Mesenchymal stem cell (in vitro differentiated cells and primary cell): Measurements from ENCODE around the gene CXCL17. TPM values are rescaled to one million over a fixed set of nuclear protein-coding genes. Genes with fewer than 3 reads are reported as not detected.
A peak's percentile ranks its signal among the peaks of the same experiment; 100 is the strongest.

Experiments used
- DNase-seq: peaks from one replicate; pipeline ENCODE4 v3.0.0-alpha.2; 2013
- H2AFZ ChIP-seq: one replicate; pipeline ENCODE4 v1.6.1; 2013; ENCODE audit warnings: low read depth, mild to moderate bottlenecking, control low read depth, inconsistent platforms, low read length, moderate library complexity
- H2AK5ac ChIP-seq: 2 replicates; pipeline ENCODE4 v1.6.1; 2013; ENCODE audit warnings: low read length, moderate library complexity, mild to moderate bottlenecking, inconsistent platforms; ENCODE audit not compliant: severe bottlenecking
- H2BK120ac ChIP-seq: one replicate; pipeline ENCODE4 v1.6.1; 2013; ENCODE audit warnings: low read depth, mild to moderate bottlenecking, inconsistent platforms, low read length, moderate library complexity
- H2BK12ac ChIP-seq, 2 experiments: one replicate each; pipeline ENCODE4 v1.6.1; 2013; ENCODE audit warnings: inconsistent platforms in 2 of 2, low read length in 2 of 2, mild to moderate bottlenecking in 2 of 2, moderate library complexity in 2 of 2, control low read depth in 1 of 2
- H2BK15ac ChIP-seq: one replicate; pipeline ENCODE4 v1.6.1; 2013; ENCODE audit warnings: mild to moderate bottlenecking, low read depth, inconsistent platforms; ENCODE audit not compliant: poor library complexity, severe bottlenecking
- H2BK5ac ChIP-seq: 2 replicates; pipeline ENCODE4 v1.6.1; 2013; ENCODE audit warnings: low read depth, mild to moderate bottlenecking, low read length, control low read depth, inconsistent platforms; ENCODE audit not compliant: poor library complexity, severe bottlenecking
- H3K14ac ChIP-seq, 2 experiments: one replicate each; pipeline ENCODE4 v1.6.1; 2013; ENCODE audit warnings: inconsistent platforms in 2 of 2, low read length in 2 of 2, control low read depth in 1 of 2, mild to moderate bottlenecking in 1 of 2, moderate library complexity in 1 of 2
- H3K18ac ChIP-seq, 2 experiments: one replicate each; pipeline ENCODE4 v1.6.1; 2013; ENCODE audit warnings: inconsistent platforms in 2 of 2, low read length in 2 of 2, control low read depth in 1 of 2, low read depth in 1 of 2, mild to moderate bottlenecking in 1 of 2
- H3K23ac ChIP-seq, 2 experiments: one replicate each; pipeline ENCODE4 v1.6.1; 2013; ENCODE audit warnings: inconsistent platforms in 2 of 2, low read length in 2 of 2, mild to moderate bottlenecking in 2 of 2, moderate library complexity in 2 of 2, control low read depth in 1 of 2
- H3K27ac ChIP-seq: 2 replicates; pipeline ENCODE4 v1.5.1; 2013; ENCODE audit warnings: mild to moderate bottlenecking, moderate library complexity, low read length, control low read depth, inconsistent platforms; ENCODE audit not compliant: poor library complexity, severe bottlenecking
- H3K27me3 ChIP-seq, 2 experiments: 2 replicates each; pipeline versions ENCODE4 v1.6.1 to v1.7.0; 2013; ENCODE audit warnings: low read length in 2 of 2, mild to moderate bottlenecking in 2 of 2, moderate library complexity in 2 of 2, control low read depth in 1 of 2, inconsistent platforms in 1 of 2; ENCODE audit not compliant: control insufficient read depth in 1 of 2, insufficient read depth in 1 of 2
- H3K36me3 ChIP-seq, 2 experiments: 2 replicates each; pipeline versions ENCODE4 v1.6.1 to v1.7.0; 2013; ENCODE audit warnings: low read length in 2 of 2, control low read depth in 1 of 2, inconsistent platforms in 1 of 2, low read depth in 1 of 2, mild to moderate bottlenecking in 1 of 2; ENCODE audit not compliant: insufficient read depth in 2 of 2, control insufficient read depth in 1 of 2
- H3K4ac ChIP-seq, 2 experiments: one replicate each; pipeline ENCODE4 v1.6.1; 2013; ENCODE audit warnings: inconsistent platforms in 2 of 2, low read length in 2 of 2, mild to moderate bottlenecking in 2 of 2, moderate library complexity in 2 of 2, control low read depth in 1 of 2, low read depth in 1 of 2
- H3K4me1 ChIP-seq: 2 replicates; pipeline ENCODE4 v1.6.1; 2013; ENCODE audit warnings: low read depth, low read length, control low read depth; ENCODE audit not compliant: control insufficient read depth, insufficient read depth
- H3K4me2 ChIP-seq: 2 replicates; pipeline ENCODE4 v1.6.1; 2013; ENCODE audit warnings: low read length, mild to moderate bottlenecking, inconsistent platforms; ENCODE audit not compliant: poor library complexity, severe bottlenecking
- H3K4me3 ChIP-seq, 2 experiments: 2 replicates each; pipeline versions ENCODE4 v1.5.1 to v1.7.0; 2013; ENCODE audit warnings: low read length in 2 of 2, mild to moderate bottlenecking in 2 of 2, control low read depth in 1 of 2, low read depth in 1 of 2; ENCODE audit not compliant: insufficient read depth in 1 of 2
- H3K79me1 ChIP-seq: replicated peaks from 2 replicates; pipeline ENCODE4 v1.6.1; 2013; ENCODE audit warnings: mild to moderate bottlenecking, control low read depth, low read length, inconsistent platforms; ENCODE audit not compliant: poor library complexity, severe bottlenecking
- H3K9ac ChIP-seq: 2 replicates; pipeline ENCODE4 v1.7.0; 2013; ENCODE audit warnings: mild to moderate bottlenecking, low read length, moderate library complexity
- H3K9me3 ChIP-seq: 2 replicates; pipeline ENCODE4 v1.7.0; 2013; ENCODE audit warnings: mild to moderate bottlenecking, low read length; ENCODE audit not compliant: control insufficient read depth
- H4K8ac ChIP-seq: one replicate; pipeline ENCODE4 v1.6.1; 2013; ENCODE audit warnings: inconsistent platforms, mild to moderate bottlenecking, low read length, moderate library complexity
- H4K91ac ChIP-seq: one replicate; pipeline ENCODE4 v1.6.1; 2013; ENCODE audit warnings: mild to moderate bottlenecking, low read length, inconsistent platforms
- WGBS: methylation state at CpG from one replicate; pipeline ENCODE4 v1.1.7; 2013; ENCODE audit warnings: mixed read lengths; 5-methylcytosine and 5-hydroxymethylcytosine counted together
- polyA plus RNA-seq, 2 experiments: library from polyadenylated mRNA; stranded (reverse); fragments of 200-250 nt; gene quantifications; one replicate each; pipeline ENCODE4 v1.2.3, GENCODE V29; 2013

CXCL17 gene
- polyA plus RNA-seq (2013, experiment 1 of 2) = not detected
- not detected for polyA plus RNA-seq (2013, experiment 2 of 2)

- H3K14ac ChIP-seq = no peak within 1 kb of the TSS
- H3K27me3 ChIP-seq = peaks cover 37 to 47% of the 10 kb centered on the region in 2 experiments
- H3K9ac ChIP-seq = no peak within 1 kb of the TSS
- no peak for DNase-seq
- H3K9me3 ChIP-seq = no peaks in the 10 kb centered on the region
- H3K4ac ChIP-seq = no peak within 1 kb of the TSS
- H3K18ac ChIP-seq = no peak within 1 kb of the TSS
- H3K36me3 ChIP-seq = no peaks in the 10 kb centered on the region
- no peak within 1 kb of the TSS for H4K91ac ChIP-seq
- H2AK5ac ChIP-seq = no peak within 1 kb of the TSS
- H4K8ac ChIP-seq = no peak within 1 kb of the TSS
- no peaks in the 10 kb centered on the region for H3K79me1 ChIP-seq
- H2BK120ac ChIP-seq = no peak within 1 kb of the TSS
- no peak within 1 kb of the TSS for H2AFZ ChIP-seq
- peak within 1 kb of the TSS in 1 of 2 experiments; percentile 8 for H3K4me3 ChIP-seq
- 90% methylated on average over 7 of the region's 7 CpGs for WGBS
- H2BK12ac ChIP-seq = no peak within 1 kb of the TSS
- no peak within 1 kb of the TSS for H3K23ac ChIP-seq
- no peak within 1 kb of the TSS for H3K27ac ChIP-seq
- no peak within 1 kb of the TSS for H2BK15ac ChIP-seq
- H3K4me1 ChIP-seq = no peaks in the 10 kb centered on the region
- H2BK5ac ChIP-seq = no peak within 1 kb of the TSS
- no peak within 1 kb of the TSS for H3K4me2 ChIP-seq
Observed at GRCh38 chr19:42442833-42443232, at the start of gene CXCL17. TSS of gene CXCL17 (minus strand) at chr19:42442946. CDS start at chr19:42442832, 114 bp downstream.

GRCh38 chr19:42488783-42489521 lies 46.2 kb upstream of the CXCL17 start:
- Histone ChIP-seq H3K36me3 (no peaks in the 10 kb centered on the region), H2BK120ac (no peak overlapping the region), H4K8ac (no peak overlapping the region), H3K4me2 (no peak overlapping the region), H2BK15ac (no peak overlapping the region), H3K9me3 (no peaks in the 10 kb centered on the region), H3K4me3 (no peak overlapping the region), H3K14ac (no peak overlapping the region), H3K9ac (no peak overlapping the region), H3K23ac (no peak overlapping the region), H3K18ac (no peak overlapping the region), H3K27ac (no peak overlapping the region), H2AK5ac (no peak overlapping the region), H3K4ac (no peak overlapping the region), H3K79me1 (no peaks in the 10 kb centered on the region), H2AFZ (no peak overlapping the region), H4K91ac (no peak overlapping the region), H2BK12ac (no peak overlapping the region), H2BK5ac (no peak overlapping the region), H3K27me3 (no peaks in the 10 kb centered on the region), H3K4me1 (no peaks in the 10 kb centered on the region)
- 83% methylated on average over 5 of the region's 6 CpGs for WGBS
- no peak for DNase-seq

GRCh38 chr19:42487798-42488178 lies 45.0 kb upstream of the CXCL17 start:
- WGBS = 97% methylated on average over 2 of the region's 3 CpGs
- H3K4me1 ChIP-seq = no peaks in the 10 kb centered on the region
- H3K23ac ChIP-seq = no peak overlapping the region
- no peak overlapping the region for H3K9ac ChIP-seq
- no peak overlapping the region for H3K4me2 ChIP-seq
- no peak overlapping the region for H2BK120ac ChIP-seq
- H2AFZ ChIP-seq = no peak overlapping the region
- H2BK5ac ChIP-seq = no peak overlapping the region
- H3K9me3 ChIP-seq = no peaks in the 10 kb centered on the region
- H3K18ac ChIP-seq = no peak overlapping the region
- H2BK12ac ChIP-seq = no peak overlapping the region
- no peak overlapping the region for H3K14ac ChIP-seq
- no peak for DNase-seq
- no peaks in the 10 kb centered on the region for H3K27me3 ChIP-seq
- no peaks in the 10 kb centered on the region for H3K79me1 ChIP-seq
- H4K8ac ChIP-seq = no peak overlapping the region
- no peak overlapping the region for H4K91ac ChIP-seq
- no peak overlapping the region for H3K4ac ChIP-seq
- no peak overlapping the region for H3K4me3 ChIP-seq
- no peak overlapping the region for H3K27ac ChIP-seq
- H2AK5ac ChIP-seq = no peak overlapping the region
- H3K36me3 ChIP-seq = no peaks in the 10 kb centered on the region
- H2BK15ac ChIP-seq = no peak overlapping the region

- H3K14ac ChIP-seq = no peak overlapping the region
- H3K4me2 ChIP-seq = no peak overlapping the region
- H2BK5ac ChIP-seq = no peak overlapping the region
- H3K18ac ChIP-seq = no peak overlapping the region
- H3K4me3 ChIP-seq = no peak overlapping the region
- no peaks in the 10 kb centered on the region for H3K79me1 ChIP-seq
- 61% methylated on average over 3 of the region's 3 CpGs for WGBS
- no peaks in the 10 kb centered on the region for H3K4me1 ChIP-seq
- H3K36me3 ChIP-seq = no peaks in the 10 kb centered on the region
- no peak overlapping the region for H2BK12ac ChIP-seq
- H3K23ac ChIP-seq = no peak overlapping the region
- H3K9me3 ChIP-seq = no peaks in the 10 kb centered on the region
- H3K27me3 ChIP-seq = no peaks in the 10 kb centered on the region
- no peak overlapping the region for H4K8ac ChIP-seq
- H2BK15ac ChIP-seq = no peak overlapping the region
- no peak overlapping the region for H2AK5ac ChIP-seq
- no peak overlapping the region for H3K4ac ChIP-seq
- no peak overlapping the region for H2AFZ ChIP-seq
- DNase-seq = no peak
- H4K91ac ChIP-seq = no peak overlapping the region
- no peak overlapping the region for H2BK120ac ChIP-seq
- H3K27ac ChIP-seq = no peak overlapping the region
- no peak overlapping the region for H3K9ac ChIP-seq
Observed at GRCh38 chr19:42487032-42487797, 44.5 kb upstream of the CXCL17 start.
